Measurements from ENCODE around the gene BCL6. TPM values are rescaled to one million over a fixed set of nuclear protein-coding genes. Genes with fewer than 3 reads are reported as not detected.

BCL6 gene
- total RNA-seq, 4 donors from 2014 or later = 193 to 441 (median 282) TPM

DNA sequence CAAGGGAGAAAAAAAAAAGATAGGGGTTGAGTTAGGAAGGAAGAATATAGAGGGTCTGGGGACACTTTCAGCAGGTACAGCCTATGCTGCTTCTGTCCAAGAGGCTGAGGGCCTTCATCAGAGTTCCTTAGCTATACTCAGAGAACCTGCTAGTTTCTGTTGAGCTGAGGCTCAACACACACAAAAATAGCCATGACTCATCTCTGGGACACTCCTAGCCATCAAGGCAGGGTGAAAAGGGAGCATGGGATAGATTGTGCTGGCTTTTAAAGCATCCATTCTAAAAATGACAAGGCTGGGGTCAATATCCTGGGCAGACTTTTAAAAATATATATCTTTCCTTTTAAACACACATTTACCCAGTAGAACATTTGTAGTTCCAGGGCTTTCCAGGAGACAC is 40.1 kb downstream of the BCL6 start:
- H3K4me3 ChIP-seq (ENCODE audit: low read depth, poor library complexity, severe bottlenecking) = no peak overlapping the region
- DNase-seq (ENCODE audit: low spot score in 2 of 2) = no peak
- intact Hi-C loops (cut with DNase I; ENCODE audit: low total_unique reads) = no loop called here
- no peak for TF ChIP-seq CTCF (IDR thresholded peaks at IDR 0.05)
- TF ChIP-seq POLR2A (IDR thresholded peaks at IDR 0.05) = no peak

DNA sequence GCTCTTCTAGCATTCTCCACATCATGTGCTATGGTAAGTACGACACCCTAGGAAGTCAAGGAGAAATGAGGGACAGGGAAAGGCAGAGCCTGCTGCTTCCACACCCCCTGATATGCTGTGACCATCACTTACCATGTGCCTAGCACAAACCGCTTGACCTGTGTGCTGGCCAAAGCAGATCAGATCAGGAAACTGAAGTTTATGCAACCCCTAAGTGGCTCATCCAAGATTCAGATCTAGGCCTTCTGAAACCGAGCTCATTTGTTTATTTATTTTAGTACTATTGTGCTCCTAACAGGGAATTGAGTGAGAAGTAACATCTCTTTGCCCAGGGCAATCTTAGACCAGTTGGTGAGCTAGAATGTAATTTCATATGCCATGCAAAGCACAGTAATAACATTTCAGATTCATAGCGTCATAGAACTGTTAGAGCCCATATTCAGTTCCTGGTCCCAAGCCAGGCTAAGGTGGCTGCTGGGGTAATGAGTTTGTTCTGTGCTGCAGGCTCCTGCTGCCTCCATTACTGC is 42.7 kb downstream of the BCL6 start, which contains the start of gene RTP2:
RTP2 (minus strand) TSS at position 51 of the 527 bp plus-strand sequence. CDS start 429 bp downstream, outside the sequence.
- 62 to 66% methylated on average over 4 of the region's 4 CpGs for WGBS, 2 donors
- intact Hi-C loops (cut with DNase I; ENCODE audit: low total_unique reads) = no loop called here
- no peak for DNase-seq (ENCODE audit: low spot score in 2 of 2)
- H3K4me3 ChIP-seq (ENCODE audit: low read depth, poor library complexity, severe bottlenecking) = no peak within 1 kb of the TSS
- TF ChIP-seq CTCF (IDR thresholded peaks at IDR 0.05) = no peak
- TF ChIP-seq POLR2A (IDR thresholded peaks at IDR 0.05) = no peak

DNA sequence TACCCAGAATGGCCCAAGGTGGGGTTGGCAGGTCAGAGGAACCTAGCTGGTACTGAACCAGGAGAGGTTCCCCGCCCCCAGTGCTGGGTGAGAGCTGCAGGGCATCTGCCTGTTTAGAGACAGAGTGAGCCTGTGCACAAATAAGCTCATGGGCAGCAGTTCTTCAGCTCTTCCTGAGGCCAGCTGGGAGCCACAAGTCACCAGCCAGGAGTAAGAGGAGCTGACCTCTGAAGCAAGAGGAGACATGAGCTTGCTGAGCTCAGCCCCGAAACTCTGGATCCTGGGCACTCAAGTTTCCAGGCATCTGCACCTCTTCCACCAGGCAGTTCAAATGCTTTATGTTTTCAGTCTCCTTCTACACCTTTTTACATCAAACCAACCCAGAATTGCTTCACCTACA is 45.0 kb downstream of the BCL6 start:
- TF ChIP-seq POLR2A (IDR thresholded peaks at IDR 0.05) = no peak
- TF ChIP-seq CTCF (IDR thresholded peaks at IDR 0.05) = no peak
- intact Hi-C loops (cut with DNase I; ENCODE audit: low total_unique reads) = no loop called here
- no peak for DNase-seq (ENCODE audit: low spot score in 2 of 2)
- WGBS, 2 donors = 89 to 98% methylated on average over 2 of the region's 2 CpGs
- H3K4me3 ChIP-seq (ENCODE audit: low read depth, poor library complexity, severe bottlenecking) = no peak overlapping the region

DNA sequence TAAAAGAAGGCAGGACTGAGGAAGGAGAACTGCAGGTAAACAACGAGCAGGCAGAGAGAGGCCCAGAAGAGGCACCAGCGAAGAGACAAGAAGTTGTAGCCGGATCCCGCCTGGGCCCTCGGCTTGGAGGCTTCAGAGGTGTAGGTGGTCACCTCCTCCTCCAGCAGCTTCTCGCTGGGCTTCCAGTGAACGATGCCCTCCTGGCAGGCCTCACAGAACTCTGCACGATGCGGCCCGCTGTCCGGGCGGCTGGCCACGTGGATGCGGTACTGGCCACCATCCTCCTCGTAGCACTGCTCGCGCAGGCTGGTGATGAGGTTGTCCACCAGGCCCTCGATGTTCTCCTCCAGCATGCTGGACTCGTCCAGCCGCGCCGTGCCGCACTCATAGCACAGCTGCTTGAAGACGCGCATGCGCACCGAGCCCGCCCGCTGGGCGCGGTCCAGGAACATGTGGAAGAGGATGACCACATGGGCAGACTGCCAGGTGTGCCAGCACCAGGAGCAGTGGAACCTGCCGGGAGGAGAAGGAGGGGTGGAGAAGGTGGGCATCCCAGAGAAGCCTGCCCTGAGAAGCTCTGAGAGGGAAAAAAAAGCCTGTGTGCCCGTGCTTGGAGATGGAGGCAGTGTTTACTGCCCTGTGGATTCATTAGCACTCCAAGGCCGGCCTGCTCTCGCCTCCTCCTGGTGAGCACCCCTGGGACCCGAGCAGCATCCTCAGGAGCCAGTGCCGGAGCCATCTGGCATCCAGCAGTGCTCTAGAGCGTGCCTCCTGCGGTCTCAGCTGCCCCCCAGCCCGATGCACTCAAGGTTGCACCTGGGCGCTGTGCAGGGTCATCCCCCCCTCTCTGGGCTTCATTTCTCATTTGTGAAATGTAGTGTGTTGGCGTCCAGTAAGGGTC is 46.5 kb downstream of the BCL6 start:
- TF ChIP-seq POLR2A (IDR thresholded peaks at IDR 0.05) (no peak), CTCF (IDR thresholded peaks at IDR 0.05) (no peak)
- 86 to 90% methylated on average over 33 to 41 of the region's 42 CpGs for WGBS, 2 donors
- H3K4me3 ChIP-seq (ENCODE audit: low read depth, poor library complexity, severe bottlenecking) = no peak overlapping the region
- DNase-seq (ENCODE audit: low spot score in 2 of 2) = no peak
- intact Hi-C loops (cut with DNase I; ENCODE audit: low total_unique reads) = loop anchor here (10.0 kb wide), 1 partner anchor 474 kb away; no protein-coding TSS in a partner anchor

GRCh38 chr3:187696021-187696420 is 49.2 kb downstream of the BCL6 start:
- H3K4me3 ChIP-seq (ENCODE audit: low read depth, poor library complexity, severe bottlenecking) = no peak overlapping the region
- DNase-seq (ENCODE audit: low spot score in 2 of 2) = no peak
- WGBS, 2 donors = 54% methylated on average over 4 of the region's 4 CpGs
- TF ChIP-seq CTCF (IDR thresholded peaks at IDR 0.05) (no peak), POLR2A (IDR thresholded peaks at IDR 0.05) (no peak)
- intact Hi-C loops (cut with DNase I; ENCODE audit: low total_unique reads) = loop anchor here (10.0 kb wide), 1 partner anchor 471 kb away; no protein-coding TSS in a partner anchor

Data from lower leg skin (tissue), 4 donors.